ENCODE data around the gene COL19A1. TPM values are rescaled to one million over a fixed set of nuclear protein-coding genes. Genes with fewer than 3 reads are reported as not detected.
"Not testable (repeated sequence)": the region's sequence is repeated elsewhere in the genome, so short reads cannot be mapped to it uniquely, and the experiment has no call there.

The COL19A1 gene
- total RNA-seq, 4 donors from 2014 or later, result 0.35 to 5.0 (median 0.62) TPM

- Histone ChIP-seq H3K4me1 (no peaks in the 10 kb centered on the region), H3K27ac (no peak overlapping the region)
Measured at GRCh38 chr6:69918813-69919475, 52.6 kb downstream of the COL19A1 start.

GRCh38 chr6:69921066-69921465 lies 54.7 kb downstream of the COL19A1 start:
- H3K36me3 ChIP-seq, DNase-seq, H3K27ac ChIP-seq: not testable (repeated sequence)

More at GRCh38 chr6:69918813-69919475, 52.6 kb downstream of the COL19A1 start:
- no peaks in the 10 kb centered on the region for H3K27me3 ChIP-seq
- H3K4me3 ChIP-seq, result no peak overlapping the region
- TF ChIP-seq POLR2A (IDR thresholded peaks at IDR 0.05), result no peak
- TF ChIP-seq CTCF (IDR thresholded peaks at IDR 0.05), result no peak
- no peaks in the 10 kb centered on the region for H3K9me3 ChIP-seq
- H3K36me3 ChIP-seq, result no peaks in the 10 kb centered on the region
- no peak for DNase-seq

GRCh38 chr6:69921611-69922010 lies 55.3 kb downstream of the COL19A1 start:
- not testable (repeated sequence) for H3K27ac ChIP-seq, H3K27me3 ChIP-seq, H3K4me1 ChIP-seq, H3K9me3 ChIP-seq, H3K4me3 ChIP-seq, DNase-seq, H3K36me3 ChIP-seq

More at GRCh38 chr6:69921066-69921465, 54.7 kb downstream of the COL19A1 start:
- not testable (repeated sequence) for H3K4me1 ChIP-seq, H3K9me3 ChIP-seq, H3K4me3 ChIP-seq, H3K27me3 ChIP-seq

- TF ChIP-seq POLR2A (IDR thresholded peaks at IDR 0.05), result no peak
- TF ChIP-seq CTCF (IDR thresholded peaks at IDR 0.05), result no peak
- no peak for DNase-seq
- Histone ChIP-seq H3K27ac (no peak overlapping the region), H3K4me1 (no peaks in the 10 kb centered on the region), H3K9me3 (no peaks in the 10 kb centered on the region), H3K4me3 (no peak overlapping the region), H3K36me3 (no peaks in the 10 kb centered on the region), H3K27me3 (no peaks in the 10 kb centered on the region)
Measured at GRCh38 chr6:69926745-69927144, 60.4 kb downstream of the COL19A1 start.

- H3K27me3 ChIP-seq, result no peaks in the 10 kb centered on the region
- H3K4me3 ChIP-seq, result no peak overlapping the region
- DNase-seq, result no peak
- H3K27ac ChIP-seq, result no peak overlapping the region
- TF ChIP-seq POLR2A (IDR thresholded peaks at IDR 0.05), result no peak
- no peak for TF ChIP-seq CTCF (IDR thresholded peaks at IDR 0.05)
- no peaks in the 10 kb centered on the region for H3K36me3 ChIP-seq
- no peaks in the 10 kb centered on the region for H3K9me3 ChIP-seq
- no peaks in the 10 kb centered on the region for H3K4me1 ChIP-seq
Measured at GRCh38 chr6:69933239-69933638, 66.9 kb downstream of the COL19A1 start.

GRCh38 chr6:69935079-69935478 lies 68.7 kb downstream of the COL19A1 start:
- TF ChIP-seq POLR2A (IDR thresholded peaks at IDR 0.05) (no peak), CTCF (IDR thresholded peaks at IDR 0.05) (no peak)
- DNase-seq, result no peak
- Histone ChIP-seq H3K4me3 (no peak overlapping the region), H3K27me3 (no peaks in the 10 kb centered on the region), H3K4me1 (no peaks in the 10 kb centered on the region), H3K27ac (no peak overlapping the region), H3K9me3 (no peaks in the 10 kb centered on the region), H3K36me3 (no peaks in the 10 kb centered on the region)
